GM12878 (cell line): Measurements from ENCODE around the gene CNNM1. TPM values are rescaled to one million over a fixed set of nuclear protein-coding genes. Genes with fewer than 3 reads are reported as not detected.
A peak's percentile ranks its signal among the peaks of the same experiment; 100 is the strongest.

Experiments
- ATAC-seq: fragments of 200-7000 bp; cut with Tn5 transposase; 3 replicates; pipeline ENCODE4 v1.9.1; 2020; ENCODE audit warnings: mild to moderate bottlenecking, moderate library complexity
- BruUV-seq: library from RNA; stranded (reverse); fragments of 400-500 nt; replicated peaks from 2 replicates; lab custom pipeline; 2021; lab: Mats Ljungman, UMichigan
- CTCF ChIA-PET: fragments of 300-600 bp; sonication (Branson Sonifier 250); formaldehyde crosslinking; extraction: SDS; loops from one replicate; lab custom pipeline; 2021; ENCODE audit warnings: inconsistent platforms; lab: Yijun Ruan, JAX
- POLR2A ChIA-PET: fragments of 350-600 bp; formaldehyde crosslinking; extraction: SDS; loops from one replicate; lab custom pipeline; 2021; ENCODE audit warnings: inconsistent platforms; lab: Charles Lee
- RAD21 ChIA-PET: fragments of 300-600 bp; sonication (Branson Sonifier 250); formaldehyde crosslinking; loops from one replicate; lab custom pipeline; 2023; ENCODE audit warnings: antibody characterized with exemption; ENCODE audit not compliant: unreplicated experiment; lab: Charles Lee
- SMC1A ChIA-PET: fragments of 300-600 bp; sonication (Branson Sonifier 250); formaldehyde crosslinking; loops from one replicate; lab custom pipeline; 2023; ENCODE audit not compliant: unreplicated experiment, uncharacterized antibody; lab: Charles Lee
- DNase-seq: peaks from one replicate; pipeline ENCODE4 v3.0.0-alpha.2; 2011; ENCODE audit warnings: low read depth, low spot score
- FAIRE-seq: peaks from 3 replicates; lab custom pipeline; 2011; peaks lifted over from hg19 to GRCh38; lab: Jason Lieb, UNC
- H2AFZ ChIP-seq: 2 replicates; pipeline ENCODE4 v1.6.0; 2011; ENCODE audit warnings: low read depth, low read length, control low read depth; ENCODE audit not compliant: control insufficient read depth
- H3K27ac ChIP-seq: 2 replicates; pipeline ENCODE4 v1.5.1; 2011; ENCODE audit warnings: control low read depth; ENCODE audit not compliant: control insufficient read depth, insufficient read depth
- H3K27me3 ChIP-seq, 2 experiments: replicated peaks in 1 of 2; 2 replicates each; pipeline versions ENCODE4 v1.6.0 to v1.6.1; 2011; ENCODE audit warnings: low read length in 1 of 2; ENCODE audit not compliant: control insufficient read depth in 2 of 2, insufficient read depth in 2 of 2
- H3K36me3 ChIP-seq, 2 experiments: 2 replicates each; pipeline ENCODE4 v1.5.1; 2011; ENCODE audit warnings: low read length in 1 of 2; ENCODE audit not compliant: control insufficient read depth in 2 of 2, insufficient read depth in 2 of 2
- H3K4me1 ChIP-seq: 2 replicates; pipeline ENCODE4 v1.6.1; 2011; ENCODE audit warnings: mild to moderate bottlenecking, low read length, moderate library complexity, mixed read lengths; ENCODE audit not compliant: control insufficient read depth, insufficient read depth
- H3K4me2 ChIP-seq: 2 replicates; pipeline ENCODE4 v1.6.0; 2011; ENCODE audit warnings: control low read depth; ENCODE audit not compliant: control insufficient read depth, insufficient read depth
- H3K4me3 ChIP-seq: fragments of 200-600 bp; sonication (generic); 2 replicates; pipeline ENCODE4 v1.5.1; 2016
- H3K79me2 ChIP-seq: 2 replicates; pipeline ENCODE4 v1.6.0; 2011; ENCODE audit warnings: low read length; ENCODE audit not compliant: control insufficient read depth, insufficient read depth
- H3K9ac ChIP-seq: 2 replicates; pipeline ENCODE4 v1.8.0; 2011; ENCODE audit warnings: low read length, control low read depth, mixed read lengths; ENCODE audit not compliant: control insufficient read depth, insufficient read depth
- H3K9me3 ChIP-seq: replicated peaks from 3 replicates; pipeline ENCODE4 v1.5.1; 2011; ENCODE audit warnings: mild to moderate bottlenecking, low read length; ENCODE audit not compliant: control insufficient read depth, insufficient read depth
- H4K20me1 ChIP-seq: 2 replicates; pipeline ENCODE4 v1.6.0; 2011; ENCODE audit not compliant: control insufficient read depth, insufficient read depth
- CBX5 ChIP-seq: sonication (generic); IDR thresholded peaks from 2 replicates; pipeline ENCODE4 v1.6.1; 2016; ENCODE audit warnings: low read depth, moderate library complexity, mild to moderate bottlenecking, inconsistent platforms
- DPF2 ChIP-seq: fragments of 450-650 bp; IDR thresholded peaks from 2 replicates; pipeline ENCODE4 v1.6.1; 2017; ENCODE audit warnings: mild to moderate bottlenecking
- FOS ChIP-seq: IDR thresholded peaks from 3 replicates; pipeline ENCODE4 v1.6.1; 2011; ENCODE audit warnings: borderline replicate concordance; ENCODE audit not compliant: insufficient read length; ENCODE audit errors: extremely low read depth
- IKZF1 ChIP-seq: fragments of 450-650 bp; conservative IDR thresholded peaks from 2 replicates; pipeline ENCODE4 v1.6.1; 2017; ENCODE audit warnings: antibody characterized with exemption, mild to moderate bottlenecking
- JUNB ChIP-seq: IDR thresholded peaks from 2 replicates; pipeline ENCODE4 v1.6.1; 2016; ENCODE audit warnings: antibody characterized with exemption, mild to moderate bottlenecking
- NFYA ChIP-seq: IDR thresholded peaks from 2 replicates; pipeline ENCODE4 v1.6.1; 2011; ENCODE audit warnings: low read depth, mild to moderate bottlenecking, low read length, improper control_type of control experiment, borderline replicate concordance
- SMARCA5 ChIP-seq: fragments of 450-650 bp; IDR thresholded peaks from 2 replicates; pipeline ENCODE4 v1.6.1; 2017; ENCODE audit warnings: mild to moderate bottlenecking
- SREBF1 ChIP-seq: IDR thresholded peaks from 2 replicates; pipeline ENCODE4 v1.6.1; 2012; ENCODE audit warnings: mild to moderate bottlenecking, low read length
- ZNF622 ChIP-seq: fragments of 450-650 bp; IDR thresholded peaks from 2 replicates; pipeline ENCODE4 v1.6.1; 2017; ENCODE audit warnings: mild to moderate bottlenecking, inconsistent platforms
- WGBS: methylation state at CpG from one replicate; pipeline ENCODE4 v1.1.6; 2016; ENCODE audit warnings: low lambda C conversion rate; ENCODE audit not compliant: insufficient replicate concordance, insufficient coverage; ENCODE audit errors: missing lambda C conversion rate; 5-methylcytosine and 5-hydroxymethylcytosine counted together
- in situ Hi-C: fragments of 300-500 bp; cut with MboI; formaldehyde crosslinking; loops from 9 replicates; pipeline ENCODE4 v1.14.3; 2018; ENCODE audit warnings: mixed read lengths
- intact Hi-C: fragments of 100-400 bp; cut with micrococcal nuclease; formaldehyde crosslinking; loops from one replicate; pipeline ENCODE4 v1.14.2; 2022; ENCODE audit not compliant: unreplicated experiment
- polyA plus RNA-seq, 11 experiments: library from polyadenylated mRNA; depleted of rRNA in 4 of 11; unstranded in 6 of 11; stranded (reverse) in 5 of 11; fragments of >200 nt; fragmentation: Nextera tagmentation in 4 of 11; fragmentation: Illumina TruSeq in 1 of 11; extraction: Ambion mirVana in 4 of 11; extraction: Trizol in 1 of 11; gene quantifications; 1 replicate in 1 of 11; 2 replicates in 10 of 11; pipeline versions ENCODE4 v1.2.1 to v1.2.3, GENCODE V29; 2011 to 2016; ENCODE audit warnings: inconsistent platforms in 2 of 11, missing spikeins in 2 of 11, low read depth in 1 of 11
- total RNA-seq, 4 experiments: library from RNA; depleted of rRNA in 3 of 4; stranded (reverse); fragments of >200 nt in 3 of 4; fragmentation: Illumina TruSeq in 1 of 4; extraction: Trizol in 1 of 4; gene quantifications; 2 replicates each; pipeline versions ENCODE4 v1.2.1 to v1.2.3, GENCODE V29; 2013 to 2021
- TF ChIP-seq, protein P1 (sequence below): IDR thresholded peaks from 2 replicates; pipeline ENCODE4 v1.6.1; 2011; ENCODE audit warnings: borderline replicate concordance, low read depth, mild to moderate bottlenecking, moderate library complexity, mixed read lengths, low read length; ENCODE audit not compliant: insufficient read depth; ENCODE audit errors: extremely low read length
- TF ChIP-seq, protein P2 (sequence below): fragments of 150-350 bp; IDR thresholded peaks from 2 replicates; pipeline ENCODE4 v1.6.1; 2014; ENCODE audit warnings: mild to moderate bottlenecking, low read depth, low read length
- TF ChIP-seq, protein P3 (sequence below): IDR thresholded peaks from 2 replicates; pipeline ENCODE4 v1.6.1; 2011; ENCODE audit warnings: low read depth, low read length, improper control_type of control experiment, borderline replicate concordance

Gene CNNM1
- total and polyA plus RNA-seq, 10 of the 15 experiments (the other 5 are each of a cell fraction or from before 2014, with no cell fraction given) = 0.01 TPM; not detected in 9

DNA sequence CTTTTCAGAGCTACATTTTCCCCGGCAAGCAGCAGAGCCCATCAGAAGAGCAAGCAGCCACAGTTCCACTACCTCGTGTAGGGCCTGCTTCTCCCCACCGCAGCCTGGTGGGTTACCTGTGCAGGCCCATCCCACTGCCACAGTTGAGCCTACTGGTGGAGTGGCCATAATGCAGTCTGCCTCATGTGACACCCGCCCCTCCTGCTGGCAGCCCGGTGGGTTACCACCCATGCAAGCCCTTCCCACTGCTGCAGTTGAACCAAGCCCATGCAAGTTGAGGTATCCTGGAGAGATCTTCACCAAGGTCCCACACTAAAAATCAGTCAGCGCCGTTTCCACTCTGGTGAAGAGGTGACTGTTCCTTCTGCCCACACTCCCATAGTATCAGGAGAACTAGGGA is 32.1 kb upstream of the CNNM1 start:
- TF ChIP-seq CBX5 = no peak
- TF ChIP-seq SREBF1 = no peak
- TF ChIP-seq, protein P1, sequence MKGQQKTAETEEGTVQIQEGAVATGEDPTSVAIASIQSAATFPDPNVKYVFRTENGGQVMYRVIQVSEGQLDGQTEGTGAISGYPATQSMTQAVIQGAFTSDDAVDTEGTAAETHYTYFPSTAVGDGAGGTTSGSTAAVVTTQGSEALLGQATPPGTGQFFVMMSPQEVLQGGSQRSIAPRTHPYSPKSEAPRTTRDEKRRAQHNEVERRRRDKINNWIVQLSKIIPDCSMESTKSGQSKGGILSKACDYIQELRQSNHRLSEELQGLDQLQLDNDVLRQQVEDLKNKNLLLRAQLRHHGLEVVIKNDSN = peak; percentile 2
- TF ChIP-seq IKZF1 = no peak
- intact Hi-C loops = no loop called here
- no peaks in the 10 kb centered on the region for H3K79me2 ChIP-seq
- DNase-seq (no peak), FAIRE-seq (no peak), ATAC-seq (peak; percentile 35; the same call in 2 of the 3 replicates)
- POLR2A ChIA-PET = no interaction called here
- H3K27ac ChIP-seq = no peak overlapping the region
- no peaks in the 10 kb centered on the region for H4K20me1 ChIP-seq
- H3K27me3 ChIP-seq = no peaks in the 10 kb centered on the region
- SMC1A ChIA-PET = no interaction called here
- RAD21 ChIA-PET = no interaction called here
- H3K9ac ChIP-seq = no peak overlapping the region
- CTCF ChIA-PET = no interaction called here
- H3K9me3 ChIP-seq = no peaks in the 10 kb centered on the region
- no peaks in the 10 kb centered on the region for H3K36me3 ChIP-seq
- H3K4me1 ChIP-seq = no peaks in the 10 kb centered on the region
- H2AFZ ChIP-seq = no peak overlapping the region
- no peak overlapping the region for H3K4me3 ChIP-seq
- H3K4me2 ChIP-seq = no peak overlapping the region
- 37% methylated on average over 7 of the region's 7 CpGs for WGBS
- BruUV-seq = no TSS peak
- in situ Hi-C loops = no loop called here

DNA sequence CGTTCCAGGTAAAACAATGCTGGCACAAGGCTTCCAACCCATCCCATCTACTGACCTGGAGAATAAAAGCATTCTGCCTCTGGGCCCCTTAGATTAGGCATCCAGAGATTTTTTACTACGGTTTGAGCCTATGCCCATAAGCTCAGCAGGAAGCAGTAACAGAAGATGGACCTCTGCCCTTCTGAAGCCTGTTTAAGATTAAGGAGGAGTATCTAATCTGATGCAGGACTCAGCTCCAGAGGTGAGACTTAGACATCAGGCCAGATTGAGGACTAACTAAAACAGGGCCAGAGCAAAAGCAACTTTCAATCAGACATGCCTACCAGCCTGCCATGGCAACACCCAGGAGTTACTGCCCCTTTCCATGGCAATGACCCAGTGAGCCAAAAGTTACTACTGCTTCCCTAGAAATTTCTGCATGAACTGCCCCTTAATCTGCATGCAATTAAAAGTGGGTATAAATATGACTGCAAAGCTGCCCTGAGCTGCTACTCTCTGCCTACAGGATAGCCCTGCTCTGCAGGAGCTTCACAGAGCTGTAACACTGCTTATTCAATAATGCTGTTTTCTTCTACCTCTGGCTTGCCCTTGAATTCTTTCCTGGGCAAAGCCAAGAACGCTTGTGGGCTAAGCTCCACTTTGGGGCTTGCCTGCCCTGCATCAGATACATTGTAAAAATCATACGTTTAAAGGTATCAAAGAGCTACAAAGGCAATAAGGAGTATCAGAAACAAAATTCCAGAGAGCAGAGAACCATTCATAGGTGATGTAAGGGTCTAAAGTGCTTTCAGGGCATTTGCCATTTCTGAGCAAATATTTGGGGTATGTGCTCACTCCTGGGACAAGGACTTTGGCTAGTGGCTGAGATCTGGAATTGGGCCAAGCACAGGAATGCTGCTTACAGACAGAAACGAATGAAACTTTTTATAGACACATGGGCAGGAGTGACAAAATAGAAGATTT is 25.0 kb upstream of the CNNM1 start:
- CTCF ChIA-PET = interaction anchor here (0.6 kb wide), 1 partner anchor 837 kb away, joined by 3 read pairs; no protein-coding TSS in a partner anchor
- POLR2A ChIA-PET = no interaction called here
- RAD21 ChIA-PET = no interaction called here
- BruUV-seq = no TSS peak
- H3K79me2 ChIP-seq = no peaks in the 10 kb centered on the region
- no peak for DNase-seq
- WGBS = 5% methylated on average over 5 of the region's 5 CpGs
- no peaks in the 10 kb centered on the region for H3K36me3 ChIP-seq
- H4K20me1 ChIP-seq = no peaks in the 10 kb centered on the region
- no peak overlapping the region for H3K27ac ChIP-seq
- in situ Hi-C loops (no loop called here), intact Hi-C loops (no loop called here)
- H3K9ac ChIP-seq = no peak overlapping the region
- SMC1A ChIA-PET = no interaction called here
- FAIRE-seq = no peak
- no peaks in the 10 kb centered on the region for H3K9me3 ChIP-seq
- H3K4me1 ChIP-seq = no peaks in the 10 kb centered on the region
- no peaks in the 10 kb centered on the region for H3K27me3 ChIP-seq
- no peak overlapping the region for H3K4me2 ChIP-seq
- H3K4me3 ChIP-seq = no peak overlapping the region
- no peak overlapping the region for H2AFZ ChIP-seq
- no peak for ATAC-seq
- TF ChIP-seq NFYA (no peak), FOS (no peak), DPF2 (no peak), ZNF622 (no peak), SMARCA5 (no peak), JUNB (no peak)
- TF ChIP-seq, protein P2, sequence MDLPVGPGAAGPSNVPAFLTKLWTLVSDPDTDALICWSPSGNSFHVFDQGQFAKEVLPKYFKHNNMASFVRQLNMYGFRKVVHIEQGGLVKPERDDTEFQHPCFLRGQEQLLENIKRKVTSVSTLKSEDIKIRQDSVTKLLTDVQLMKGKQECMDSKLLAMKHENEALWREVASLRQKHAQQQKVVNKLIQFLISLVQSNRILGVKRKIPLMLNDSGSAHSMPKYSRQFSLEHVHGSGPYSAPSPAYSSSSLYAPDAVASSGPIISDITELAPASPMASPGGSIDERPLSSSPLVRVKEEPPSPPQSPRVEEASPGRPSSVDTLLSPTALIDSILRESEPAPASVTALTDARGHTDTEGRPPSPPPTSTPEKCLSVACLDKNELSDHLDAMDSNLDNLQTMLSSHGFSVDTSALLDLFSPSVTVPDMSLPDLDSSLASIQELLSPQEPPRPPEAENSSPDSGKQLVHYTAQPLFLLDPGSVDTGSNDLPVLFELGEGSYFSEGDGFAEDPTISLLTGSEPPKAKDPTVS = no peak
- TF ChIP-seq, protein P3, sequence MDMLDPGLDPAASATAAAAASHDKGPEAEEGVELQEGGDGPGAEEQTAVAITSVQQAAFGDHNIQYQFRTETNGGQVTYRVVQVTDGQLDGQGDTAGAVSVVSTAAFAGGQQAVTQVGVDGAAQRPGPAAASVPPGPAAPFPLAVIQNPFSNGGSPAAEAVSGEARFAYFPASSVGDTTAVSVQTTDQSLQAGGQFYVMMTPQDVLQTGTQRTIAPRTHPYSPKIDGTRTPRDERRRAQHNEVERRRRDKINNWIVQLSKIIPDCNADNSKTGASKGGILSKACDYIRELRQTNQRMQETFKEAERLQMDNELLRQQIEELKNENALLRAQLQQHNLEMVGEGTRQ = no peak
